Lung (tissue), 12 donors: ENCODE results near the gene CEACAM16. TPM values are rescaled to one million over a fixed set of nuclear protein-coding genes. Genes with fewer than 3 reads are reported as not detected.
"Not testable (repeated sequence)": the region's sequence is repeated elsewhere in the genome, so short reads cannot be mapped to it uniquely, and the experiment has no call there.

Source experiments
- ATAC-seq: fragments of 200-7000 bp; cut with Tn5 transposase; one replicate; pipeline ENCODE4 v1.9.1; 2020; ENCODE audit warnings: moderate number of reproducible peaks; ENCODE audit not compliant: insufficient read depth, low FRiP score
- DNase-seq, 3 donors: peaks; one replicate each; pipeline ENCODE4 v3.0.0-alpha.2; 2013 to 2017
- H3K27ac ChIP-seq, 2 donors: one replicate each; pipeline ENCODE4 v1.5.1; 2013; ENCODE audit warnings: mild to moderate bottlenecking in 2 of 2, moderate library complexity in 2 of 2, control low read depth in 1 of 2, inconsistent platforms in 1 of 2, low read depth in 1 of 2, low read length in 1 of 2
- H3K27me3 ChIP-seq, 3 donors: one replicate each; pipeline ENCODE4 v1.5.1; 2013; ENCODE audit warnings: low read length in 2 of 3; ENCODE audit not compliant: control insufficient read depth in 3 of 3, insufficient read depth in 3 of 3
- H3K36me3 ChIP-seq, 4 donors: one replicate each; pipeline ENCODE4 v1.5.1; 2013; ENCODE audit warnings: low read length in 4 of 4, mild to moderate bottlenecking in 1 of 4, moderate library complexity in 1 of 4; ENCODE audit not compliant: control insufficient read depth in 4 of 4, insufficient read depth in 4 of 4
- H3K4me1 ChIP-seq, 5 donors: one replicate each; pipeline ENCODE4 v1.5.1; 2013; ENCODE audit warnings: low read length in 5 of 5, mild to moderate bottlenecking in 2 of 5, moderate library complexity in 1 of 5; ENCODE audit not compliant: control insufficient read depth in 5 of 5, insufficient read depth in 5 of 5
- H3K4me3 ChIP-seq: one replicate; pipeline ENCODE4 v1.5.1; 2013; ENCODE audit warnings: mild to moderate bottlenecking, control low read depth, moderate library complexity
- H3K9ac ChIP-seq, 2 donors: one replicate each; pipeline ENCODE4 v1.5.1; 2013; ENCODE audit warnings: low read length in 2 of 2, control low read depth in 1 of 2; ENCODE audit not compliant: insufficient read depth in 1 of 2
- H3K9me3 ChIP-seq, 4 donors: one replicate each; pipeline ENCODE4 v1.5.1; 2013; ENCODE audit warnings: low read length in 3 of 4, mild to moderate bottlenecking in 1 of 4, moderate library complexity in 1 of 4; ENCODE audit not compliant: control insufficient read depth in 4 of 4, insufficient read depth in 3 of 4
- CTCF ChIP-seq: IDR thresholded peaks from 2 replicates; pipeline ENCODE4 v1.5.1; 2012; ENCODE audit warnings: mild to moderate bottlenecking; ENCODE audit errors: control extremely low read depth, extremely low read depth
- WGBS, 2 donors: extraction: QIAGEN DNeasy Blood & Tissue Kit; methylation state at CpG; one replicate each; pipeline ENCODE4 v1.1.7; 2013; 5-methylcytosine and 5-hydroxymethylcytosine counted together
- polyA plus RNA-seq, 2 donors: library from polyadenylated mRNA; stranded (reverse); fragments of 200-250 nt; gene quantifications; one replicate each; pipeline ENCODE4 v1.2.1, GENCODE V29; 2013
- total RNA-seq, 2 donors: library from RNA; depleted of rRNA in 1 of 2; stranded (reverse); fragments of >200 nt in 1 of 2; gene quantifications; one replicate each; pipeline ENCODE4 v1.2.1, GENCODE V29; 2014 to 2021
- donor health status: control.
- donor health status: control.
- donor health status: Bipolar disorder and iron deficiency.
- donor health status: healthy.
- donor health status: DM: yes; HTN: yes; CAD: no.

CEACAM16 gene
- total and polyA plus RNA-seq, 4 donors: 0.26 TPM; not detected in 3

GRCh38 chr19:44666852-44667556 is 31.9 kb upstream of the CEACAM16 start:
- TF ChIP-seq CTCF: no peak
- no peaks in the 10 kb centered on the region for H3K27me3 ChIP-seq
- WGBS, 2 donors: 83 to 89% methylated on average over 7 of the region's 7 CpGs
- H3K9ac ChIP-seq: no peak overlapping the region
- peak overlapping the region in 1 of 2 donors; percentile 35 for H3K27ac ChIP-seq
- no peak overlapping the region for H3K4me3 ChIP-seq
- no peaks in the 10 kb centered on the region for H3K9me3 ChIP-seq
- ATAC-seq (no peak), DNase-seq (no peak)
- peaks cover 3 to 19% (median 5%) of the 10 kb centered on the region in 4 donors for H3K36me3 ChIP-seq
- peaks cover 0 to 10% (median 3%) of the 10 kb centered on the region in 5 donors for H3K4me1 ChIP-seq

GRCh38 chr19:44668985-44669764 is 29.8 kb upstream of the CEACAM16 start:
- ATAC-seq: no peak
- H3K4me1 ChIP-seq: no peaks in the 10 kb centered on the region
- H3K27ac ChIP-seq: no peak overlapping the region
- no peak for DNase-seq
- H3K9ac ChIP-seq: no peak overlapping the region
- WGBS, 2 donors: 80 to 92% methylated on average over 2 of the region's 2 CpGs
- TF ChIP-seq CTCF: no peak
- no peaks in the 10 kb centered on the region for H3K9me3 ChIP-seq
- no peaks in the 10 kb centered on the region for H3K27me3 ChIP-seq
- H3K36me3 ChIP-seq: peaks cover 0 to 2% (median 0%) of the 10 kb centered on the region in 4 donors
- no peak overlapping the region for H3K4me3 ChIP-seq

GRCh38 chr19:44670027-44670426 is 28.9 kb upstream of the CEACAM16 start:
- H3K27me3 ChIP-seq, H3K9ac ChIP-seq, H3K4me3 ChIP-seq, H3K27ac ChIP-seq, ATAC-seq, H3K36me3 ChIP-seq, DNase-seq, H3K9me3 ChIP-seq, H3K4me1 ChIP-seq: not testable (repeated sequence)
- 96 to 97% methylated on average over 2 of the region's 2 CpGs for WGBS, 2 donors

GRCh38 chr19:44671400-44671799 is 27.6 kb upstream of the CEACAM16 start, which contains the start of gene CEACAM19:
Gene CEACAM19, plus strand, starts transcription at chr19:44671482. Its CDS starts 450 bp downstream, at chr19:44671932.
- WGBS, 2 donors: 75 to 90% methylated on average over 2 of the region's 2 CpGs
- ATAC-seq: no peak
- H3K9ac ChIP-seq: no peak within 1 kb of the TSS

More at GRCh38 chr19:44671400-44671799, 27.6 kb upstream of the CEACAM16 start, which contains the start of gene CEACAM19:
- TF ChIP-seq CTCF: no peak
- no peaks in the 10 kb centered on the region for H3K9me3 ChIP-seq
- no peak for DNase-seq
- no peaks in the 10 kb centered on the region for H3K4me1 ChIP-seq
- H3K27me3 ChIP-seq: no peaks in the 10 kb centered on the region
- no peak within 1 kb of the TSS for H3K27ac ChIP-seq
- no peaks in the 10 kb centered on the region for H3K36me3 ChIP-seq
- no peak within 1 kb of the TSS for H3K4me3 ChIP-seq
